HG02678 (cell line): ENCODE measurements around the gene PLXNA4.

Experiments used
- ATAC-seq: cut with Tn5 transposase; IDR thresholded peaks from one replicate; pipeline ENCODE4 v1.9.1; 2021; ENCODE audit warnings: mild to moderate bottlenecking, moderate library complexity; ENCODE audit not compliant: unreplicated experiment

Gene PLXNA4

DNA sequence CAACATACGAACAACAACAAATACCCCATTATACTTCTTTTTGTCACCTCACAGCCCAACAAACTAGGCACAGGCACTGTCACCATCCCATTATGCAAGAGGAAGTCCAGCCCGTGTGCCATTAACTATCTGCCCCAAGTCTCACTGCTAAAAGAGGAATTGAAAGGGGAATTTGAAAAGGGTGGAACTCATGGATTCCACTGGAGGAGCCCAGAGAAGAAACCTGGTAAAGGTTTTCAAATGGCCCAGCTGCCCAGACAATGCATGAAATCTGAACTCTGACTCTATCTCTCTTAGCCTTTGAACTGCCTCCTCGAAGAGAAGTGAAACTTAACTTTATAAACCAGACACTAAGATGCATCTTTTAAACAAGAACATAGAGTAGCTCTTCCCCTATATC lies 130.0 kb downstream of the PLXNA4 start:
- no peak for ATAC-seq

DNA sequence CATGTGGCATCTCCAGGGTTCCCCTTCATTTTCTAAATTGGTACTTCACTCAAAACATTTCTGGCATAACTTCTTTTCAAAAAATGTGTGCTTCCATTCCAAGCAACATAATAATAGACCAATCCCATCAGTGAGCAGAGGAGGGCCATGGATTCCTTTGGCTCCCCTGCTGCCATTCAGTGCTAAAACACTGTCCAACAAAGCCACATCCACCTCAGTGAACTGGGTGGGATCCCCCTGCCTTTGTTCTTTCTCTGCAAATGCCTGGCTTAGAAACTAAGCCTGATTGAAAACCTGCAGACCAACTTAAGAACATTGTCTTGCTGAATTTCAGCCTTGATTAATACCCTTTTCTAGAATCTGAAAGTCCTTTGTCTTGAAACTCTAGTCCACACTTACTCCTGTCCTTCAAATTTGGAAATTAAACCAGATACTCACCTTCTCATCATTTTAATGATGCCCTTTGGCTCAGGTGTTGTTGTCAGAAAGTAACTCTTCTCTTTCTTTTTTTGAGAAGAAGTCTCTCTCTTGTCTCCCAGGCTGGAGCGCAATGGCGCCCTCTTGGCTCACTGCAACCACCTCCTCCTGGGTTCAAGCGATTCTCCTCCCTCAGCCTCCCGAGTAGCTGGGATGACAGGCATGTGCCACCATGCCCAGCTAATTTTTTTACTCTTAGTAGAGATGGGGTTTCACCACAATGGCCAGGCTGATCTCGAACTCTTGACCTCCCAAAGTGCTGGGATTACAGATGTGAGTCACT lies 132.3 kb downstream of the PLXNA4 start:
- ATAC-seq, result no peak

DNA sequence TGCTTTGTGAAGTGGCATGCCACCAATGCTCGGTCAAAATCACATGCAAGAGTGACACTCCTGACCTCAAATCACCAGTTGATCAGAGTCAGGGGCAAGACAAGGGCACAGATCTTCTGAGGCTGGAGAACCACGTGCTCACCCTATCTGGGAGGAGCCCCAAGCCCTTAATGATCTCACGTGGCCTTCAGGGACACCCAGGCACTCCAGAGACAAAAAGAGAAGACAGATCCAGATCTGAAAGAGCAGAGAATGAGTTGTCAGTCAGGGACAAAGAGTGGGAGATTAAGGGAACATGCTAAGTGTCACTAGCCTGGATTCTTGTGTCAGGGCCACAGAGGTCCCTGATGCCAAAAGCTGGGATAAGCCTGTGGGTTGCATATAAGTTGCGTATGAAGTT lies 134.3 kb downstream of the PLXNA4 start:
- no peak for ATAC-seq

- ATAC-seq, result no peak
These were observed 136.1 kb downstream of the PLXNA4 start for GRCh38 chr7:132440151-132440550.

- ATAC-seq, result no peak
These were observed 137.3 kb downstream of the PLXNA4 start for GRCh38 chr7:132438926-132439325.

DNA sequence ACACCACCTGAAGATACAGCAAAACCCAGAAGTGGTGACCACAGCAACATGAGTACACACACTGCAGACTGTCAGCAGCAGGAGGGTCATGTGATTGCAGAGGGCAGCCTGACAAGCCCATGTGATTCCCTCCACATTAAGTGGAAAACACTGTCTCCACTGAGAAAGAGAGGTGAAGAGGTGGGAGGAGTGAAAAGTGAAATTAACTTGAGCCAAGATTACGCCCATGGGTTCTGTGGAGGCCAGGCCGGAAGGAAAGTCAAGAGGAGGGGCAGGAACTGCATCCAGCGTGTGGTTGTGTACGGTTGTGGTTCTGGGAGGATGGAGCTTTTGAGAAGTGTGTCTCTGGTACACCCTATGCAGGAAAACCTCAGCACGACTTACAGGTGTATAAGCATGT lies 138.5 kb downstream of the PLXNA4 start:
- no peak for ATAC-seq

DNA sequence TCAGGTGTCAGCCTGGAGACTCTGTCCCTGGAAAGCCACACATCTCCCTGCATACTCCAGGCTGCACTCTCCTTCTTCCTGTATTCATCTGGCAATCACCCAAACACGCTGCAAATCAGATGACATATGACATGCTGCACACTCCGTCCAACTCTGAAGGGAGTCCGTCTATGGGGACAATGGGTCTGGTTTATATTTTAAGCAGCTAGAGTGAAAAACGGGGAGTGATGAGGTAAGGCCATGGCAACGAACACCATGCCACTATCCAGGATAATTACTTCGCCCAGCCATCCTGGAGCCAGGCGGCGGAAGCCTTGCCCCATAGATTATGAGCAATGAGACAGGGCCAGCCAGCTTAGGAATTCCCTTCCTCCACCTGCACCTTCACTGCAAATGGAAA lies 140.1 kb downstream of the PLXNA4 start:
- no peak for ATAC-seq

DNA sequence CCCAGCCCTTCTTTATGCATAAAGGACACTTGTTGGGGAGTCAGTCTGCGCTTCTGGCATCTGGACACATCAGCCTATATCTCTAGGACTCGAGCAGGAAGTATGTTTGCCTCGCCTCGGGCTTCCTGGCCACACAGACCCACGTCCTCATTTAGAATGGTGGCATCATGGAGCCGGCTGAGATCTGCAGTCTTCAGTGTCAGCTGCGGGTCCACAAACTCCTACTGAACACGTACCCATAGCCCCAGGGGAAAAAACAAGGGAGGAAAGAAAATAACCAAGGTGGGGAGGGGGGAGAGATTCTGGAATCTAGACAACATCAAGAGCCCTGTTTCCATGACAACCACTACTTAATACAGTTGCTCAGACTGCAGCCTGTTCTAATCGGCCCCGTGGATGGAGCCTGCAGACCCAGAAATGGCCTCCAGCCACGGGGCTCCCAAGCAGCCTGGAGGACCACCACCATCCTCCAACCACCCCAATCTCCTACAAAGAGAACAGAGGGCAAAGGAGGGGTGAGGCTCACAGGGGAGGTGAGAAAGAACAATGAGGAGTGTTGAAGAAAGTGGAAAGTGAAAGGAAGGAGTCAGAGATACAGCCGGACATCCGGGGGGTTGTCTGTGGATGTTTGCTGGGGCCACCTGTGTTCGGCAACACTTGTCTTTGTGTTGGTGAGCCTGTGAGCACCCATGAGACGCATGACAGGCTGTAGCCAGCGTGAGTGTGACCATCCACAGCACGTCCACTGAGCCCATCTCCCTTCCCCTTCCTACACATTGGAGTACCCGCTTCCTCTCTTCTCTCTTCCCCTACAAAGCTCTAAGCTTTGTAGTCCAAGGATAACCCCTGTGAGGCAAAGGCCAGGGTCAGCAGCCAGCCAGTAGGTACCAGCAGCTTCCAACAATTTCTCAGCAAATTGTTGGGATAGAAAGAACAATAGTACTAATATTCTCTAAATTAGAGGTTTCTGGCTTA lies 141.0 kb downstream of the PLXNA4 start:
- ATAC-seq, result no peak

GRCh38 chr7:132434041-132434440 lies 142.2 kb downstream of the PLXNA4 start:
- no peak for ATAC-seq

DNA sequence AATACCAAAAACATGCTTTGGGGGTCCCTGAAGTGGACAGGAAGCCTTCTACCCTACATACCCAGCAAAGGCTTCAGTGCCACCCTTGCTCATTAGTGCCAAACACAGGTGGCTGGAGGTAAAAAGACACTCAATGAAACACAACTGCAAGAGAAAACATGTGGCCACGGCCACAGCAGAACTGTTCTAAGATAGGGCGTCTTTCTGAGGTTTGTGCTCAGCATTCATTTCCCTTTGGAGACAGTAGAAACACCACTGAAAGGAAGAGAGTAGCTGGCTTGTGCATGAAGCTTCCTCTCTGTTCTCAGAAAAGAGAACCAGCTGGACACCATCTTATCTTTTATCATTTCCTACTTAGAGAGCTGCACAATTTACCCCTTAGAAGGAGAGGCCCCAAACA lies 143.0 kb downstream of the PLXNA4 start:
- no peak for ATAC-seq

GRCh38 chr7:132430861-132431822 lies 145.1 kb downstream of the PLXNA4 start:
- no peak for ATAC-seq

DNA sequence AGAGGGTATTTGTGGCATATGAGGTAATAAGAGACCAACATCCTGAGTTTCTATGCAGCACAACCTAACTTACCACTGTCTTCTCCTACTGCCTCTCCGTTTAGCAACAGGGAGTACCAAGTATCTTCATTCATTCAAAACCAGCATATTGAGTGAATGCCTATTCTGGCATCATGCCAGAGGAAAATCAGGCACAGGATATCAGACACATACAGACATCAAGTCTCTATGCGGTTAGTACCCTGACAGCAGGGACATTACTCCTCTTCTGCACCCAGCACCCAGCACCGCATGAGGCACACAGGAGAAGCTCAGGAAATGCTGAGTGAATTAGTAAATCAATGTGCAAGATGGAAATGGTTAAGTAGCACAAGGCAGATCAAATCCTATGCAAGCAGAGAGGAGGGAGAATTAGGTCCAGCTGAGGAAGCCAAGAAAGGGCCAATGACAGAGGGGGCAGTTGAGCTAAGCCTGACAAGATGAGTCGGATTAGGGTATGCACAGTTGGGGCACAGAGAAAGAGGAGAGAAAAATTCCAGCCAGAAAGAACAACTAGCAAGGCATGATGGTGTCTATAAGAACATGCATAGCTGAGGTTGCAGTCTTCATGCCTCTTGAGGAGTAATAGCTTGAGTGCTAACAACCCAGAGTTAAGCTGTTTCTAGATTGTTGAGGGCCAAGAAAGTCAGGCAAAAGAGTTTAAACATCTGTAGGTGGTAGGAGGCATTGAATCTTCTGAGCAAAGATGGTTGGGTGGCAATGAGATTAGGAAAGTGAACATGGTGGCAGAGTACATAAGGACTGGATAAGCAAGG lies 146.0 kb downstream of the PLXNA4 start:
- no peak for ATAC-seq

- ATAC-seq, result no peak
These were observed 147.1 kb downstream of the PLXNA4 start for GRCh38 chr7:132429181-132429580.

- ATAC-seq, result no peak
These were observed 147.9 kb downstream of the PLXNA4 start for GRCh38 chr7:132428247-132428919.

DNA sequence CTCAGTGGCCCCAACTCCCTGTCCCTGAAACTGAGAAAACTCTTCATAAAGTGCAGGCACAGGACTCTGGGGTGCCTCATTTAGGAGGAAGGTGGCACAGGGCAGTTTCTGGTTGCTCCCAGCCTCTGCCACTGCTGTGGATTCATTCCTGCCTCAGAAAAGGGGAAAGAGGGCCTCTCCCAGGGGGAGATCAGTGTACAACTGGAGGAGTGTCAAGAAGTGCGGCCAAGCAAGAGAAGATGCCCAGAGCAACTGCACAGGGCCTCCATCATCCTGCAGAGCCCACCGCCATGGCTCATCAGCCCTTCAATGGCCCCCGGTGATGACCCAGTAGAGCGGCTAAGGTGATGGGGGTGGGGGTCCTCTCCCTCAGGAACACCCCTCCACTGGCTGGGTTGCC lies 150.3 kb downstream of the PLXNA4 start:
- ATAC-seq, result no peak

DNA sequence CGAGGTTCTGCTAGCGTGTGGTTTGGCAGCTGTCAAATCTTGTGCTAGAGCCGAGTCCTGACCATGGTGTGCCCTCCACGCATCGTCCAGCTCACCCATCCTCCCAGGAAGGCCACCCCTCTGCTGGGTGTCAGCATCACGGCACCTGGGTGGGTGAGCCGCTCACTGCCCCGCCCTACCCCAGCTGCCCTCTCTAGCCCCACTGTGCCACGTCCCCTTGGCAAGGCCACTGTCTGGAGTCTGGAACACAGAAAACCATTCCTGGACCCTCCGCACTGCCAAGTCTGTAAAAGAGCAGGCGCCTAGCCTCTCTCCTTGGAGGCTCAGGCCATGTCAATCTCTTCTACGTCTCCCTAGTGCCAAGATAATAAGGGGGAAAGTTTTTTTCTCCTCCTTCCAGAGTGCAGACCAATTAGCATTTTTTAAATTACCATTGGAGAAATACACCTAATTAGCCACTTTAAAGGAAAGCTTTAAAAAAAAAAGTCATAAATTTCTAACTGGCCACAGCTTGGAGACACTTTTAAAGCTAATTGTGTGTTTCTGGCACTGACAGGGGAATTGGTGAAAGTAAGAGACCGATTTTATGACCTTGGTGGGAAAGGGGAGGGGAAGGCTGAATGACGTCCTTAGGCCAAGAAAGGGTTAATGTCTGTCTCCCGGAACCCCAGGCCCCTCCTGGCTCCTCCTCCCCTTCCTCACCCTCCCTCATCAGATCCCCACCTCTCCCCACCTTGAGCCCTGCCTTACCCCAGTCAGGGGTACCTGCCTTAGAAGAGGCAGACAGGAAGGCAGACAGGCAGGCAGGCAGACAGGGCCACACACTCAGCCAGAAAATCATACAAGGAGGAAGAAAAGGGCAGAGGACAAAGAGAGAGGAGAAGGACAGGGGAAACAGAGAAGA lies 151.2 kb downstream of the PLXNA4 start:
- no peak for ATAC-seq

DNA sequence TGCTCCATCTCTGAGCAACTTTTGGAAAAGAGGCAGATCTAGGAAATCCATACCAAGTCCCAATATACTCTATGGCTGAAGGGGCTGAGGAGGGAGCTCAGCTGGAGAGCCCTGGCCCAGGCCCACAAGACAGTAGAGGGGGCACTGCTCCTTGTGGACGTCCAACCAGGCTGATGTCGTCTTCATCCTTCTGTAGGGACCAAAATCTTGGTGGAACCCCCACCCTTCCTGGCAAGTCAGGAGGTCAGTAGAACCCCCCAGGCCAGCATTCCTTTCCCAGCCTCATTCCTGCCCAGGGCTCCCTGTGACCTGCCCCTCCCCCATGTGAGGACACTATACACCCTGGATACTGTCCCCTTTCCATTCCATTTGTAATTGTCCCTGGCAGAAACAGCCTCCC lies 152.0 kb downstream of the PLXNA4 start:
- ATAC-seq, result no peak

- ATAC-seq, result no peak
These were observed 152.6 kb downstream of the PLXNA4 start for GRCh38 chr7:132423594-132424200.
